D721Med (cell line): ENCODE measurements around the gene DKC1.
A peak's percentile ranks its signal among the peaks of the same experiment; 100 is the strongest.

ENCODE experiments used
- DNase-seq: peaks from one replicate; pipeline ENCODE4 v3.0.0; 2011; ENCODE audit warnings: low spot score; ENCODE audit not compliant: insufficient read length
- FAIRE-seq: peaks from 2 replicates; lab custom pipeline; 2011; peaks lifted over from hg19 to GRCh38; lab: Jason Lieb, UNC
- CTCF ChIP-seq: IDR thresholded peaks from 2 replicates; pipeline ENCODE4 v1.5.1; 2012; ENCODE audit warnings: mild to moderate bottlenecking, control low read depth; ENCODE audit not compliant: insufficient read depth; ENCODE audit errors: missing control alignments

DKC1 gene

GRCh38 chrX:154735695-154736393, 26.8 kb upstream of the DKC1 start:
- no peak for TF ChIP-seq CTCF
- FAIRE-seq (no peak), DNase-seq (no peak)

GRCh38 chrX:154737136-154737535, 25.5 kb upstream of the DKC1 start:
- DNase-seq (no peak), FAIRE-seq (no peak)
- no peak for TF ChIP-seq CTCF

- DNase-seq = no peak
- TF ChIP-seq CTCF = no peak
- no peak for FAIRE-seq
Observed at GRCh38 chrX:154738011-154738738, 24.5 kb upstream of the DKC1 start.

GRCh38 chrX:154739952-154740465, 22.7 kb upstream of the DKC1 start:
- DNase-seq = no peak
- no peak for FAIRE-seq
- TF ChIP-seq CTCF = no peak

- DNase-seq (no peak), FAIRE-seq (no peak)
- no peak for TF ChIP-seq CTCF
Observed at GRCh38 chrX:154742613-154743012, 20.1 kb upstream of the DKC1 start.

GRCh38 chrX:154748712-154749339, 13.8 kb upstream of the DKC1 start:
- FAIRE-seq (no peak), DNase-seq (no peak)
- peak; percentile 54 for TF ChIP-seq CTCF
